DOHH2 (cell line): ENCODE data around the gene SIRT6.

Experiments used
- H3F3A ChIP-seq: fragments of 200-600 bp; sonication (generic), shearing (Covaris generic); 2 replicates; pipeline ENCODE4 v1.6.0; 2016; ENCODE audit warnings: antibody characterized with exemption, mild to moderate bottlenecking; ENCODE audit not compliant: control insufficient read depth, insufficient read depth
- H3K27ac ChIP-seq: fragments of 200-600 bp; sonication (generic); 2 replicates; pipeline ENCODE4 v1.5.1; 2014; ENCODE audit warnings: low read depth, mild to moderate bottlenecking, low read length, moderate library complexity
- H3K27me3 ChIP-seq: fragments of 200-600 bp; sonication (generic); 2 replicates; pipeline ENCODE4 v1.6.1; 2014; ENCODE audit warnings: mild to moderate bottlenecking, low read length, mixed read lengths; ENCODE audit not compliant: control insufficient read depth
- H3K36me3 ChIP-seq: fragments of 200-600 bp; sonication (generic); 2 replicates; pipeline ENCODE4 v1.6.1; 2014; ENCODE audit warnings: mild to moderate bottlenecking, low read length, moderate library complexity, mixed read lengths; ENCODE audit not compliant: control insufficient read depth
- H3K4me1 ChIP-seq: fragments of 200-600 bp; sonication (generic); 2 replicates; pipeline ENCODE4 v1.6.1; 2014; ENCODE audit warnings: mild to moderate bottlenecking, low read length, mixed read lengths; ENCODE audit not compliant: control insufficient read depth
- H3K4me2 ChIP-seq: fragments of 200-600 bp; sonication (generic); 2 replicates; pipeline ENCODE4 v1.6.0; 2014; ENCODE audit warnings: mild to moderate bottlenecking, low read length, moderate library complexity
- H3K4me3 ChIP-seq: fragments of 200-600 bp; sonication (generic); 2 replicates; pipeline ENCODE4 v1.5.1; 2014; ENCODE audit warnings: mild to moderate bottlenecking, low read length, mixed read lengths
- H3K79me2 ChIP-seq: fragments of 200-600 bp; sonication (generic); 2 replicates; pipeline ENCODE4 v1.6.1; 2014; ENCODE audit warnings: mild to moderate bottlenecking, low read length, mixed read lengths; ENCODE audit not compliant: control insufficient read depth
- H3K9me2 ChIP-seq: fragments of 200-600 bp; sonication (generic); replicated peaks from 2 replicates; pipeline ENCODE4 v1.6.1; 2014; ENCODE audit warnings: mild to moderate bottlenecking, low read length, mixed read lengths; ENCODE audit not compliant: control insufficient read depth
- H3K9me3 ChIP-seq: fragments of 200-600 bp; sonication (generic); 2 replicates; pipeline ENCODE4 v1.6.1; 2014; ENCODE audit warnings: antibody characterized with exemption, low read length, mixed read lengths; ENCODE audit not compliant: control insufficient read depth, insufficient read depth
- H4K20me1 ChIP-seq: fragments of 200-600 bp; sonication (generic); 2 replicates; pipeline ENCODE4 v1.6.0; 2014; ENCODE audit warnings: low read depth, mild to moderate bottlenecking, antibody characterized with exemption, low read length, moderate library complexity; ENCODE audit not compliant: control insufficient read depth, insufficient read depth
- CTCF ChIP-seq: fragments of 200-600 bp; sonication (generic); IDR thresholded peaks from one replicate; pipeline ENCODE4 v1.5.1; 2014; ENCODE audit warnings: antibody characterized with exemption, mild to moderate bottlenecking, low read depth, low read length; ENCODE audit not compliant: poor library complexity, severe bottlenecking
- EZH2phosphoT487 ChIP-seq: fragments of 200-600 bp; sonication (generic); IDR thresholded peaks from 2 replicates; pipeline ENCODE4 v1.6.1; 2017; ENCODE audit warnings: borderline replicate concordance, mild to moderate bottlenecking, antibody characterized with exemption, low read length, moderate library complexity, mixed read lengths

The SIRT6 gene

GRCh38 chr19:4185413-4186086, 3.2 kb upstream of the SIRT6 start:
- H3K9me2 ChIP-seq = no peaks in the 10 kb centered on the region
- H3K79me2 ChIP-seq = peaks cover 18% of the 10 kb centered on the region
- no peaks in the 10 kb centered on the region for H3F3A ChIP-seq
- H3K27me3 ChIP-seq = no peaks in the 10 kb centered on the region
- peaks cover 7% of the 10 kb centered on the region for H3K36me3 ChIP-seq
- H3K4me3 ChIP-seq = no peak overlapping the region
- no peaks in the 10 kb centered on the region for H3K9me3 ChIP-seq
- no peak overlapping the region for H3K4me2 ChIP-seq
- H4K20me1 ChIP-seq = 0 out of 2 replicates have a peak, but pooled peaks cover under 1% of the 10 kb centered on the region
- H3K27ac ChIP-seq = no peak overlapping the region
- TF ChIP-seq CTCF (no peak), EZH2phosphoT487 (no peak)
- peaks cover 36% of the 10 kb centered on the region for H3K4me1 ChIP-seq

- Histone ChIP-seq H3K79me2 (peaks cover 20% of the 10 kb centered on the region), H3F3A (no peaks in the 10 kb centered on the region), H3K4me3 (no peak overlapping the region), H3K9me2 (no peaks in the 10 kb centered on the region), H3K27me3 (no peaks in the 10 kb centered on the region), H4K20me1 (0 out of 2 replicates have a peak, but pooled peaks cover 4% of the 10 kb centered on the region), H3K4me1 (peaks cover 40% of the 10 kb centered on the region), H3K9me3 (no peaks in the 10 kb centered on the region), H3K36me3 (peaks cover 11% of the 10 kb centered on the region), H3K27ac (no peak overlapping the region), H3K4me2 (no peak overlapping the region; the same call in 1 of the 2 replicates)
- no peak for TF ChIP-seq CTCF
- TF ChIP-seq EZH2phosphoT487 = no peak
These were observed 2.5 kb upstream of the SIRT6 start for GRCh38 chr19:4184718-4185352.

- Histone ChIP-seq H3K4me3 (no peak overlapping the region), H3K27me3 (no peaks in the 10 kb centered on the region), H3K4me2 (peak overlapping the region; percentile 27; the same call in 1 of the 2 replicates), H3K79me2 (peaks cover 20% of the 10 kb centered on the region), H3F3A (no peaks in the 10 kb centered on the region), H4K20me1 (0 out of 2 replicates have a peak, but pooled peaks cover 4% of the 10 kb centered on the region), H3K9me2 (no peaks in the 10 kb centered on the region), H3K4me1 (peaks cover 40% of the 10 kb centered on the region), H3K9me3 (no peaks in the 10 kb centered on the region), H3K36me3 (peaks cover 14% of the 10 kb centered on the region), H3K27ac (no peak overlapping the region)
- TF ChIP-seq EZH2phosphoT487 = no peak
- TF ChIP-seq CTCF = no peak
These were observed 1.8 kb upstream of the SIRT6 start for GRCh38 chr19:4183967-4184717.
